Lower lobe of right lung (tissue), 2 donors: ENCODE measurements around the gene POGZ. TPM values are rescaled to one million over a fixed set of nuclear protein-coding genes. Genes with fewer than 3 reads are reported as not detected.
"Not testable (repeated sequence)": the region's sequence is repeated elsewhere in the genome, so short reads cannot be mapped to it uniquely, and the experiment has no call there.

ENCODE experiments used
- ATAC-seq, 2 donors: fragments of 200-7000 bp; cut with Tn5 transposase; one replicate each; pipeline ENCODE4 v1.9.1; 2020 to 2022; ENCODE audit warnings: mild to moderate bottlenecking in 2 of 2, moderate library complexity in 2 of 2
- DNase-seq: peaks from one replicate; pipeline ENCODE4 v3.0.0-alpha.2; 2020
- H3K27ac ChIP-seq: fragments of 200-600 bp; one replicate; pipeline ENCODE4 v1.8.0; 2022
- H3K27me3 ChIP-seq: fragments of 200-600 bp; one replicate; pipeline ENCODE4 v1.8.0; 2022; ENCODE audit warnings: low read depth
- H3K36me3 ChIP-seq: fragments of 200-600 bp; one replicate; pipeline ENCODE4 v1.8.0; 2022; ENCODE audit warnings: mild to moderate bottlenecking
- H3K4me1 ChIP-seq: fragments of 200-600 bp; one replicate; pipeline ENCODE4 v1.8.0; 2022
- H3K4me3 ChIP-seq: fragments of 200-600 bp; one replicate; pipeline ENCODE4 v1.8.0; 2022; ENCODE audit warnings: mild to moderate bottlenecking
- H3K9me3 ChIP-seq: fragments of 200-600 bp; one replicate; pipeline ENCODE4 v1.8.0; 2022
- CTCF ChIP-seq: fragments of 200-600 bp; IDR thresholded peaks from one replicate; pipeline ENCODE4 v1.8.0; 2022; ENCODE audit warnings: antibody characterized with exemption, mild to moderate bottlenecking
- intact Hi-C: fragments of 100-400 bp; cut with DNase I; formaldehyde crosslinking; loops from one replicate; pipeline ENCODE4 v1.11.0; 2022
- total RNA-seq: library from RNA; stranded (reverse); fragmentation: NEBNext Ultra II Directional; extraction: Animal tissue kit (Norgen Biotek cat#: 25700); gene quantifications from one replicate; pipeline ENCODE4 v1.2.1, GENCODE V29; 2021
- donor health status: DM: no; HTN: yes; CAD: no; lungs with severe emphysema.

Gene POGZ
- total RNA-seq, 1 donor from 2014 or later = 98.1 TPM

- Histone ChIP-seq H3K27ac (peak within 1 kb of the TSS; percentile 93), H3K4me3 (peak within 1 kb of the TSS; percentile 98), H3K36me3 (peaks cover 42% of the 10 kb centered on the region), H3K4me1 (peaks cover 17% of the 10 kb centered on the region), H3K9me3 (no peaks in the 10 kb centered on the region), H3K27me3 (no peaks in the 10 kb centered on the region)
- peak; percentile 95 to 97 for ATAC-seq
- TF ChIP-seq CTCF = peak; percentile 32
- intact Hi-C loops = no loop called here
- peak; percentile 78 for DNase-seq
Measured at GRCh38 chr1:151399324-151400171, 59.7 kb downstream of the POGZ start, which contains the start of gene PSMB4. Gene PSMB4, plus strand, starts transcription at chr1:151399573. Its CDS starts 15 bp downstream, at chr1:151399588.

GRCh38 chr1:151396265-151396664, 63.0 kb downstream of the POGZ start:
- ATAC-seq, H3K27ac ChIP-seq, intact Hi-C loops, H3K9me3 ChIP-seq, H3K4me3 ChIP-seq, H3K36me3 ChIP-seq, DNase-seq, H3K27me3 ChIP-seq: not testable (repeated sequence)
- H3K4me1 ChIP-seq = peaks cover 13% of the 10 kb centered on the region

GRCh38 chr1:151393583-151393982, 65.7 kb downstream of the POGZ start:
- no peak for TF ChIP-seq CTCF
- DNase-seq = no peak
- ATAC-seq = no peak
- Histone ChIP-seq H3K4me3 (no peak overlapping the region), H3K36me3 (no peaks in the 10 kb centered on the region), H3K9me3 (no peaks in the 10 kb centered on the region), H3K27ac (no peak overlapping the region), H3K27me3 (no peaks in the 10 kb centered on the region), H3K4me1 (no peaks in the 10 kb centered on the region)
- intact Hi-C loops = no loop called here

- no peaks in the 10 kb centered on the region for H3K36me3 ChIP-seq
- intact Hi-C loops = no loop called here
- no peak overlapping the region for H3K4me3 ChIP-seq
- no peaks in the 10 kb centered on the region for H3K4me1 ChIP-seq
- ATAC-seq = no peak
- H3K9me3 ChIP-seq = no peaks in the 10 kb centered on the region
- no peak overlapping the region for H3K27ac ChIP-seq
- DNase-seq = no peak
- H3K27me3 ChIP-seq = no peaks in the 10 kb centered on the region
- no peak for TF ChIP-seq CTCF
Measured at GRCh38 chr1:151391079-151391563, 68.2 kb downstream of the POGZ start.

GRCh38 chr1:151390221-151391078, 68.8 kb downstream of the POGZ start:
- H3K4me3 ChIP-seq, H3K9me3 ChIP-seq, intact Hi-C loops, H3K4me1 ChIP-seq, ATAC-seq, H3K27ac ChIP-seq, H3K27me3 ChIP-seq, H3K36me3 ChIP-seq, DNase-seq: not testable (repeated sequence)

GRCh38 chr1:151386002-151386401, 73.3 kb downstream of the POGZ start:
- H3K36me3 ChIP-seq = no peaks in the 10 kb centered on the region
- no peak overlapping the region for H3K4me3 ChIP-seq
- no peaks in the 10 kb centered on the region for H3K9me3 ChIP-seq
- TF ChIP-seq CTCF = no peak
- no peaks in the 10 kb centered on the region for H3K4me1 ChIP-seq
- H3K27ac ChIP-seq = no peak overlapping the region
- no peaks in the 10 kb centered on the region for H3K27me3 ChIP-seq
- no peak for DNase-seq
- intact Hi-C loops = no loop called here
- ATAC-seq = no peak
